Right lobe of liver (tissue), 6 donors: ENCODE measurements around the gene RPL11. TPM values are rescaled to one million over a fixed set of nuclear protein-coding genes. Genes with fewer than 3 reads are reported as not detected.

ENCODE experiments used
- ATAC-seq, 4 donors: fragments of 200-7000 bp; cut with Tn5 transposase; one replicate each; pipeline ENCODE4 v1.9.1; 2020; ENCODE audit warnings: mild to moderate bottlenecking in 4 of 4, moderate library complexity in 4 of 4
- DNase-seq, 3 donors: peaks; one replicate each; pipeline ENCODE4 v3.0.0-alpha.2; 2020
- H3K27ac ChIP-seq, 3 donors: fragments of 200-600 bp; one replicate each; pipeline ENCODE4 v1.8.0; 2022
- H3K27me3 ChIP-seq, 2 donors: fragments of 200-600 bp; one replicate each; pipeline ENCODE4 v1.8.0; 2022
- H3K36me3 ChIP-seq, 4 donors: fragments of 200-600 bp; sonication (generic) in 1 of 4; one replicate each; pipeline versions ENCODE4 v1.5.1 to v1.8.0; 2017 to 2022; ENCODE audit warnings: control low read depth in 1 of 4
- H3K4me1 ChIP-seq, 4 donors: fragments of 200-600 bp; sonication (generic) in 1 of 4; one replicate each; pipeline versions ENCODE4 v1.5.1 to v1.8.0; 2017 to 2022; ENCODE audit warnings: control low read depth in 1 of 4
- H3K4me3 ChIP-seq, 3 donors: fragments of 200-600 bp; one replicate each; pipeline ENCODE4 v1.8.0; 2022
- H3K9me3 ChIP-seq, 4 donors: fragments of 200-600 bp; sonication (generic) in 1 of 4; one replicate each; pipeline versions ENCODE4 v1.5.1 to v1.8.0; 2017 to 2022; ENCODE audit warnings: control low read depth in 1 of 4
- POLR2A ChIP-seq: fragments of 450-650 bp; IDR thresholded peaks from one replicate; pipeline ENCODE4 v1.6.1; 2017; ENCODE audit warnings: antibody characterized with exemption, mild to moderate bottlenecking
- WGBS: methylation state at CpG from one replicate; pipeline ENCODE4 v1.1.6; 2018; ENCODE audit warnings: low coverage, low lambda C conversion rate; ENCODE audit not compliant: insufficient coverage; ENCODE audit errors: missing lambda C conversion rate; 5-methylcytosine and 5-hydroxymethylcytosine counted together
- intact Hi-C, 2 donors: fragments of 100-400 bp; cut with DNase I; formaldehyde crosslinking; loops; one replicate each; pipeline versions ENCODE4 v1.11.2 to v1.14.1; 2022
- total RNA-seq, 6 experiments: library from RNA; depleted of rRNA in 2 of 6; stranded (reverse); fragments of >200 nt in 2 of 6; fragmentation: NEBNext Ultra II Directional in 3 of 6; extraction: Animal tissue kit (Norgen Biotek cat#: 25700) in 3 of 6; gene quantifications; one replicate each; pipeline versions ENCODE4 v1.1.0 to v1.2.4, GENCODE V29; 2016 to 2023
- TF ChIP-seq, protein P1 (sequence below), 4 donors: fragments of 200-600 bp in 3 of 4; fragments of 450-650 bp in 1 of 4; IDR thresholded peaks; one replicate each; pipeline versions ENCODE4 v1.5.1 to v1.8.0; 2016 to 2022; ENCODE audit warnings: antibody characterized with exemption in 4 of 4, mild to moderate bottlenecking in 2 of 4
- donor health status: DM: no; HTN: yes; CAD: no.
- donor health status: DM: no; HTN: no; CAD: no.
- donor health status: DM: no; HTN: no; CAD: no.
- donor health status: DM: no; HTN: yes; CAD: no.
- donor health status: DM: no; HTN: yes; CAD: no.

Gene RPL11
- total RNA-seq, 6 experiments from 2014 or later, result 341 to 471 (median 405) TPM

DNA sequence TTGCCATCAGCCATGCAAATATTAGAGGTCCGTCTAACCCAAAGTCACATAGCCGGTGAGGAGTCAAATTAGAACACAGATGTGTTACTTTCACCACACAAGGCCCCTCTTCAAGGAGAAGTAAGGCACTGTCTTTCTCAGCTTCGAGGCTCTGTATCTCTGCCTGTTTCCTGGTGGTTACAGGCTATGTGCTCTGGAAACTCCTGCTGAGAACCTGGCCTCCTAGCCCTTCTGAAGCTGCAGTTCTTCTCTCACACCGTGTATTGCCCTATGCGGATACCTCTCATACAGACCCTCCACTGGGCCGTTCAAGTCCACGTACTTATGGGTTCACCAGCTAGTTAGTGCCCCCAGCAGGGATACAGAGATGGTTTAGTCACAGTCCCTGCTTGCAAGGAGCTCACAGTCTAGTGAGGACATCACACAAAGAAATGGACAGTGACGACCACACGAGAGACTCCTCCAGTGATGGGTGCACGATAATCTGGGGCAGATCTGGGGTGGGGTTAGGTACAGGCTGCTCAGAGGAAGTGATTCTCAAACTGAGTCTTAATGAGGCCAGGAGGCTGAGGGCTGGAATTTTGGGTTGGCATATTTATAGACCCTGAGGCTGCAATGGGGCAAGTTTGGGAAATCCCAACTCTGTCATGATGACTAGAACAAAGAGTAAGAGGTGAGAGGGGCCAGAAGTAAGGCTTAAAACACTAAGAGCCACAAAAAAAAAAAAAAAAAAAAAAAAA is 28.8 kb downstream of the RPL11 start:
- intact Hi-C loops, result no loop called here
- no peak for ATAC-seq
- Histone ChIP-seq H3K4me1 (peaks cover 0 to 10% (median 0%) of the 10 kb centered on the region in 4 donors), H3K27ac (no peak overlapping the region), H3K4me3 (no peak overlapping the region), H3K36me3 (no peaks in the 10 kb centered on the region), H3K27me3 (no peaks in the 10 kb centered on the region), H3K9me3 (no peaks in the 10 kb centered on the region)
- WGBS, result 80% methylated on average over 9 of the region's 10 CpGs
- no peak for TF ChIP-seq POLR2A
- TF ChIP-seq, protein P1, sequence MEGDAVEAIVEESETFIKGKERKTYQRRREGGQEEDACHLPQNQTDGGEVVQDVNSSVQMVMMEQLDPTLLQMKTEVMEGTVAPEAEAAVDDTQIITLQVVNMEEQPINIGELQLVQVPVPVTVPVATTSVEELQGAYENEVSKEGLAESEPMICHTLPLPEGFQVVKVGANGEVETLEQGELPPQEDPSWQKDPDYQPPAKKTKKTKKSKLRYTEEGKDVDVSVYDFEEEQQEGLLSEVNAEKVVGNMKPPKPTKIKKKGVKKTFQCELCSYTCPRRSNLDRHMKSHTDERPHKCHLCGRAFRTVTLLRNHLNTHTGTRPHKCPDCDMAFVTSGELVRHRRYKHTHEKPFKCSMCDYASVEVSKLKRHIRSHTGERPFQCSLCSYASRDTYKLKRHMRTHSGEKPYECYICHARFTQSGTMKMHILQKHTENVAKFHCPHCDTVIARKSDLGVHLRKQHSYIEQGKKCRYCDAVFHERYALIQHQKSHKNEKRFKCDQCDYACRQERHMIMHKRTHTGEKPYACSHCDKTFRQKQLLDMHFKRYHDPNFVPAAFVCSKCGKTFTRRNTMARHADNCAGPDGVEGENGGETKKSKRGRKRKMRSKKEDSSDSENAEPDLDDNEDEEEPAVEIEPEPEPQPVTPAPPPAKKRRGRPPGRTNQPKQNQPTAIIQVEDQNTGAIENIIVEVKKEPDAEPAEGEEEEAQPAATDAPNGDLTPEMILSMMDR (IDR thresholded peaks at IDR 0.05), result no peak
- no peak for DNase-seq

DNA sequence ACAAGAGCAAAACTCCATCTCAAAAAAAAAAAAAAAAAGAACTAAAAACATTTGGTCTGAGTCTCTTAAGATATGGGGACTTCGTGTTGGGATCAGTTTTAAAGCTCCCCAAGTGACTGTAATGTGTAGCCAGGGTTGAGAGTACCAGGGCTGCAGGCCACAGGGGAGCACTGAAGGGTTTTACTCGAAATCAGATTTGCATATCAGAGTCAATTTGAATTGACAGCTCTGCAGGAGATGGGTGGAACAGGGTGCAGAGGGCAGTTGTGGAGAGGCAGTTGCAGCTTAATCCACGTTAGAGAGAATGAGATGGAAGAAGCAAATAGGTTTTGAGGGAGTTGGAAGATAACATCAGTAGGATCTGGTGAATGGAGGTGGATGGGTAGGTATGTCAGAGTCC is 31.0 kb downstream of the RPL11 start:
- H3K9me3 ChIP-seq, result no peaks in the 10 kb centered on the region
- DNase-seq, result no peak
- no peaks in the 10 kb centered on the region for H3K27me3 ChIP-seq
- no peak for ATAC-seq
- H3K27ac ChIP-seq, result no peak overlapping the region
- TF ChIP-seq, protein P1 (IDR thresholded peaks at IDR 0.05), result no peak
- no peak for TF ChIP-seq POLR2A
- H3K4me3 ChIP-seq, result no peak overlapping the region
- 55% methylated on average over 3 of the region's 3 CpGs for WGBS
- intact Hi-C loops, result no loop called here
- no peaks in the 10 kb centered on the region for H3K36me3 ChIP-seq
- peaks cover 0 to 23% (median 8%) of the 10 kb centered on the region in 4 donors for H3K4me1 ChIP-seq

DNA sequence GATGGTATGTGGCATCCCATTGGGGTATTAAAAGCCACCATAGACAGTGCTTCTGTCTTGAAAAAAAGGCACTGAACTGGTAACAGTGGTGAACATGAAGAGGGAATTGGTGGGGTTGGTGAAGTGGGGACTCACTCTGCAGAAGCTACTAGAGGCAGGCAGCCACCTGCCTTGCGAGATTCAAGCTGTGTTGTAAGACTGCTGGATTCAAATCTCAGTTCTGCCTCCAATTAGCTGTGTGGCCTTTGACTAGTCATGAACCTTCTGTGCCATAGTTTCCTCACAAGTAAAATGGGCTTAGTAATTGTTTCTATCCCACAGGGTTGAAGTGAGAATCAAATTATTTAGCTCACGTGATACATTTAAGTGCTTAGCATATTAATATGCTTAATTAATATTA is 35.1 kb downstream of the RPL11 start:
- intact Hi-C loops, result no loop called here
- Histone ChIP-seq H3K4me1 (peaks cover 0 to 37% (median 19%) of the 10 kb centered on the region in 4 donors), H3K9me3 (no peaks in the 10 kb centered on the region), H3K27me3 (no peaks in the 10 kb centered on the region), H3K36me3 (no peaks in the 10 kb centered on the region), H3K27ac (peak overlapping the region in 2 of 3 donors; percentile 57 to 74), H3K4me3 (no peak overlapping the region)
- ATAC-seq, result peak in 2 of 4 donors; percentile 31 to 43
- no peak for TF ChIP-seq POLR2A
- TF ChIP-seq, protein P1 (IDR thresholded peaks at IDR 0.05), result no peak
- peak in 1 of 3 donors; percentile 52 for DNase-seq
- 49% methylated on average over 2 of the region's 2 CpGs for WGBS

DNA sequence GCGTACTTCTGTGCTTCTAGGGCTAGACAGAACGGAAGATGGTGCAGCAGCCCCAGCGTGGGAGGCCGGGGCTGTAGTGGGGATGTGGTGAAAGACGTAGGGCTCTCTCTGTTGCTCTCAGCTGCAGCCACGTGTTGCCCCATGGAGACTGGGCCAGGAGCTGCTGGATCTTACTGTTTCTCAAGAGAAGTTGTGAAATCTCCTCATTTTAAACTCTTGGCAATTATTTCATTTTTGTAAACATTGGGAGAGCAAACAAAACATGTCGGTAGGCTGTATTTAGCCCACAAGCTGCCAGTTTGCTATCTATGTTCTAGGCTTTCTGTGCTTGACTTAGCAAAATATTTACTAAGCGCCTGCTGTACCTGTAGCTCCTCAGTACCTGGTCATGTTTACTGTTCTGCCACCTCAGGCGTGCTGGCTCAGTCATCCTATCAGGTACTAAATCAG is 35.8 kb downstream of the RPL11 start:
- intact Hi-C loops, result no loop called here
- Histone ChIP-seq H3K4me3 (peak overlapping the region in 1 of 3 donors; percentile 4), H3K4me1 (peaks cover 0 to 37% (median 19%) of the 10 kb centered on the region in 4 donors), H3K9me3 (no peaks in the 10 kb centered on the region), H3K36me3 (no peaks in the 10 kb centered on the region), H3K27me3 (no peaks in the 10 kb centered on the region), H3K27ac (peak overlapping the region; percentile 25 to 82 (median 78))
- ATAC-seq, result peak; percentile 88 to 95 (median 91)
- 13% methylated on average over 9 of the region's 9 CpGs for WGBS
- TF ChIP-seq, protein P1 (IDR thresholded peaks at IDR 0.05), result no peak
- no peak for TF ChIP-seq POLR2A
- DNase-seq, result peak; percentile 78 to 89 (median 88)
